T-cell (primary cell): ENCODE results near the gene SLCO3A1. TPM values are rescaled to one million over a fixed set of nuclear protein-coding genes. Genes with fewer than 3 reads are reported as not detected.
A peak's percentile ranks its signal among the peaks of the same experiment; 100 is the strongest.

ENCODE experiments used
- ATAC-seq, 4 experiments: fragments of 200-7000 bp in 3 of 4; fragments of 150-1000 bp in 1 of 4; cut with Tn5 transposase; replicated peaks in 1 of 4; 1 replicate in 3 of 4; 2 replicates in 1 of 4; pipeline ENCODE4 v1.10.0; 2021; ENCODE audit warnings: moderate library complexity in 3 of 4, mild to moderate bottlenecking in 2 of 4, moderate number of reproducible peaks in 1 of 4
- CTCF ChIA-PET, 2 donors: fragments of 300-600 bp; sonication (Branson Sonifier 250); formaldehyde crosslinking; loops; one replicate each; lab custom pipeline; 2022; ENCODE audit warnings: antibody characterized with exemption in 2 of 2; lab: Charles Lee
- POLR2A ChIA-PET, 2 donors: fragments of 300-600 bp; sonication (Branson Sonifier 250); formaldehyde crosslinking; loops; one replicate each; lab custom pipeline; 2022; ENCODE audit warnings: antibody characterized with exemption in 2 of 2; lab: Charles Lee
- DNase-seq, 35 experiments: peaks; one replicate each; pipeline versions ENCODE4 v3.0.0 to v3.0.0-alpha.2; 2013 to 2023
- H3K27ac ChIP-seq: one replicate; pipeline ENCODE4 v1.5.1; 2013; ENCODE audit warnings: low read length
- H3K27me3 ChIP-seq, 2 experiments: replicated peaks in 1 of 2; 1 replicate in 1 of 2; 2 replicates in 1 of 2; pipeline versions ENCODE4 v1.6.1 to v1.7.0; 2013; ENCODE audit warnings: low read length in 1 of 2, mixed read lengths in 1 of 2; ENCODE audit not compliant: control insufficient read depth in 2 of 2, insufficient read depth in 2 of 2; ENCODE audit errors: extremely low read depth in 1 of 2
- H3K36me3 ChIP-seq, 2 donors: 1 replicate in 1 of 2; 2 replicates in 1 of 2; pipeline versions ENCODE4 v1.6.1 to v1.7.0; 2013; ENCODE audit warnings: low read length in 1 of 2; ENCODE audit not compliant: control insufficient read depth in 2 of 2, insufficient read depth in 1 of 2; ENCODE audit errors: extremely low read depth in 1 of 2
- H3K4me1 ChIP-seq, 2 experiments: 1 replicate in 1 of 2; 2 replicates in 1 of 2; pipeline versions ENCODE4 v1.6.1 to v1.7.0; 2013; ENCODE audit warnings: low read length in 2 of 2, mixed read lengths in 1 of 2; ENCODE audit not compliant: insufficient read depth in 2 of 2, control insufficient read depth in 1 of 2; ENCODE audit errors: extremely low read depth in 1 of 2
- H3K4me3 ChIP-seq, 2 donors: 1 replicate in 1 of 2; 2 replicates in 1 of 2; pipeline versions ENCODE4 v1.5.1 to v1.7.0; 2013; ENCODE audit warnings: mild to moderate bottlenecking in 2 of 2, low read length in 1 of 2, moderate library complexity in 1 of 2; ENCODE audit not compliant: control insufficient read depth in 1 of 2; ENCODE audit errors: extremely low read depth in 1 of 2
- H3K9me3 ChIP-seq: 2 replicates; pipeline ENCODE4 v1.7.0; 2013
- H3K27ac Mint-ChIP-seq, 2 donors: one replicate each; pipeline ENCODE4 v1.8.0; 2020 to 2021; ENCODE audit warnings: mild to moderate bottlenecking in 2 of 2, mixed read lengths in 2 of 2
- H3K27me3 Mint-ChIP-seq, 2 donors: one replicate each; pipeline ENCODE4 v1.8.0; 2021 to 2022; ENCODE audit warnings: mixed read lengths in 2 of 2
- H3K36me3 Mint-ChIP-seq: one replicate; pipeline ENCODE4 v1.8.0; 2021; ENCODE audit warnings: mixed read lengths
- H3K4me1 Mint-ChIP-seq, 3 donors: one replicate each; pipeline ENCODE4 v1.8.0; 2020 to 2022; ENCODE audit warnings: mixed read lengths in 3 of 3, mild to moderate bottlenecking in 1 of 3
- H3K4me3 Mint-ChIP-seq, 3 donors: one replicate each; pipeline ENCODE4 v1.8.0; 2020 to 2022; ENCODE audit warnings: mild to moderate bottlenecking in 3 of 3, mixed read lengths in 3 of 3, moderate library complexity in 3 of 3
- H3K9me3 Mint-ChIP-seq, 3 donors: one replicate each; pipeline ENCODE4 v1.8.0; 2020 to 2022; ENCODE audit warnings: mixed read lengths in 3 of 3
- WGBS: methylation state at CpG from one replicate; pipeline ENCODE4 v1.1.5; 2013; ENCODE audit warnings: missing lambda C conversion rate; ENCODE audit not compliant: insufficient coverage; 5-methylcytosine and 5-hydroxymethylcytosine counted together
- total RNA-seq, 35 experiments: library from RNA in 6 of 35; stranded (reverse) in 6 of 35; fragments of 120-200 nt in 1 of 35; gene quantifications; one replicate each; pipeline versions ENCODE4 v1.2.1 to v1.2.4 and lab custom pipeline; 2013 to 2026

Gene SLCO3A1
- total RNA-seq, 5 donors from 2014 or later (not counting 1 experiment from before 2014, with no cell fraction given), result 26.2 to 52.2 (median 38.7) TPM

- no peak for DNase-seq
- Histone ChIP-seq H3K9me3 (no peaks in the 10 kb centered on the region), H3K27ac (no peak overlapping the region), H3K4me1 (peaks cover 0 to 5% of the 10 kb centered on the region in 2 experiments), H3K27me3 (peaks cover 0 to 3% of the 10 kb centered on the region in 2 experiments), H3K36me3 (peaks cover 4 to 16% of the 10 kb centered on the region in 2 donors), H3K4me3 (no peak overlapping the region)
- no peaks in the 10 kb centered on the region for H3K27me3 Mint-ChIP-seq
- 92% methylated on average over 5 of the region's 10 CpGs for WGBS
- H3K4me1 Mint-ChIP-seq, result peaks cover 6 to 24% (median 12%) of the 10 kb centered on the region in 3 donors
- no peak for ATAC-seq
- POLR2A ChIA-PET, result no interaction called here
- peak overlapping the region in 1 of 2 donors; percentile 45 for H3K27ac Mint-ChIP-seq
- H3K9me3 Mint-ChIP-seq, result no peaks in the 10 kb centered on the region
- CTCF ChIA-PET, result no interaction called here
- peaks cover 65% of the 10 kb centered on the region for H3K36me3 Mint-ChIP-seq
- H3K4me3 Mint-ChIP-seq, result no peak overlapping the region
These were observed 304.3 kb downstream of the SLCO3A1 start for GRCh38 chr15:92157666-92158298.

DNA sequence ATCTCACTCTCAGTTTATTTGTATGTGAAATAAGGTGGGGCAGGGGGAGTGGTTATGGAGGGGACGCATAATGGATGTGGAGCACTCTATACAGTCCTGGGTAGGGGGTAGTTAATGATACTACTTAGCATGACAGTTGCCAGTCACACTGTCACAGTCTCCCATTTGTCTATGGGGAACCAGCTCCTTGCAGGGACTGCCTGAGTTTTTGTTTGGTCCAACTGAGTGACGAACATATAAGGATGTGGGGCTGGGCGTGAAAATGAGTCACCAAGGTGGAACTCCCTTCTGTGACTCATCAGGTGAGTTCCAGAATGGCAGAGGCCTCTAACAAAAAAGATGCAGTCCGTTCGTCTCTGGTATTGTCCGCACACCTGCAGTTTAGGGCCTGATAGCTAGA lies 304.9 kb downstream of the SLCO3A1 start:
- ATAC-seq (peak; percentile 18 to 78 (median 40)), DNase-seq (peak in 6 of 35 experiments; percentile 1 to 28 (median 4))
- H3K9me3 Mint-ChIP-seq, result no peaks in the 10 kb centered on the region
- Histone ChIP-seq H3K27ac (no peak overlapping the region), H3K4me1 (peaks cover 0 to 5% of the 10 kb centered on the region in 2 experiments), H3K4me3 (no peak overlapping the region), H3K27me3 (peaks cover 0 to 3% of the 10 kb centered on the region in 2 experiments), H3K9me3 (no peaks in the 10 kb centered on the region), H3K36me3 (peaks cover 4 to 17% of the 10 kb centered on the region in 2 donors)
- H3K27ac Mint-ChIP-seq, result peak overlapping the region in 1 of 2 donors; percentile 5
- WGBS, result 88% methylated on average over 1 of the region's 6 CpGs
- no peaks in the 10 kb centered on the region for H3K27me3 Mint-ChIP-seq
- CTCF ChIA-PET, result no interaction called here
- peaks cover 63% of the 10 kb centered on the region for H3K36me3 Mint-ChIP-seq
- peaks cover 6 to 24% (median 12%) of the 10 kb centered on the region in 3 donors for H3K4me1 Mint-ChIP-seq
- POLR2A ChIA-PET, result no interaction called here
- H3K4me3 Mint-ChIP-seq, result no peak overlapping the region

- ATAC-seq (no peak), DNase-seq (no peak)
- H3K4me3 Mint-ChIP-seq, result no peak overlapping the region
- CTCF ChIA-PET, result no interaction called here
- no CpG with 5 or more reads among the region's 2 CpGs for WGBS
- H3K9me3 Mint-ChIP-seq, result no peaks in the 10 kb centered on the region
- H3K36me3 Mint-ChIP-seq, result peaks cover 62% of the 10 kb centered on the region
- H3K27me3 ChIP-seq, result peaks cover 0 to 3% of the 10 kb centered on the region in 2 experiments
- H3K27ac Mint-ChIP-seq, result no peak overlapping the region
- POLR2A ChIA-PET, result no interaction called here
- H3K4me1 ChIP-seq, result peaks cover 0 to 5% of the 10 kb centered on the region in 2 experiments
- H3K4me3 ChIP-seq, result no peak overlapping the region
- no peaks in the 10 kb centered on the region for H3K9me3 ChIP-seq
- H3K4me1 Mint-ChIP-seq, result peaks cover 6 to 26% (median 12%) of the 10 kb centered on the region in 3 donors
- H3K36me3 ChIP-seq, result peaks cover 4 to 18% of the 10 kb centered on the region in 2 donors
- H3K27me3 Mint-ChIP-seq, result no peaks in the 10 kb centered on the region
- H3K27ac ChIP-seq, result no peak overlapping the region
These were observed 306.0 kb downstream of the SLCO3A1 start for GRCh38 chr15:92159481-92159880.

DNA sequence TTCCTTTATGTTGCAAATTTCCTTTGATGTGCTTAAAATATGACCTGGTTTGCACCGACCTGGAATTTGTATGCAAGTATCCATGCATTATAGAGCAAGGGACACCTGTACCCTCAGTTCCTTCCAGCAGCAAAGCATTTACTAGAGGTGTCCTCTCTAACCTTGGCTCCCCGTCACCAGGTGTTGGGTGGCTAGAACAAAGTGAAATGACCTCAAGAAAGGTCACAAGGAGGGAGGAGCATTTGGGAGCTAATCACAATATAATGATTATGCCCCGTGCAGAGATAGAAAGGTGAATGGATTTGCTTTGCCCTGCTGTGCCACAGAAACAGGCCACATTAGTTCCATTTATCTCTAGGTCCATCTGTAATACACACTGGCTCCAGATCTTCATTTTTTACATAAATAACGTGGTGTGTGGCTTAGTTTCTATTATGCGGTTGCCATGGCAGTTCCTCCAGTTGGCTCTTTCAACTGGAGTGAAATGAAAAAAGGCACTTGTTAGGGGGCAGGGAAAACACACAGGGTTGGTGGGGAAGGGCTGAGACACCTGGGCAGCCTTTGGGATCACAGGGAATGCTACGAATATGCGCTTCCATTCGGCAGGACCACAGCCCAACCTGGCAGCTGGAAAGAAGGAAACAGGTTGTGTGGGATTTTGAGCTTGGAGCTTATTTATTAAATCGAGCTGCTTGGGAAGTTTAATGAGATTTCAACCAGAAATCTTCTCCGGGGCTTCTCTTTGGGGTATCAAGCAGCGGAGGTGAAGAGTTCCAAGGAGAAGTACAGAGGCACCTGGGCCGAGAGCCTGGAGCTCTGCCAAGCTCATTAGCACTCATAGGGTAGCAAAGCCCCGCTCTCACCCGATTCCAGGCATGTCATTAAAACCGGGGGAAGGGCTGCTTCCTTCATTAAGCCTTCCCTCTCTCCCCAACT lies 306.7 kb downstream of the SLCO3A1 start:
- peaks cover 0 to 19% of the 10 kb centered on the region in 2 donors for H3K36me3 ChIP-seq
- H3K4me3 ChIP-seq, result no peak overlapping the region
- DNase-seq (no peak), ATAC-seq (no peak)
- H3K27ac Mint-ChIP-seq, result no peak overlapping the region
- CTCF ChIA-PET, result no interaction called here
- H3K36me3 Mint-ChIP-seq, result peaks cover 62% of the 10 kb centered on the region
- peaks cover 0 to 5% of the 10 kb centered on the region in 2 experiments for H3K4me1 ChIP-seq
- no peaks in the 10 kb centered on the region for H3K9me3 Mint-ChIP-seq
- no peak overlapping the region for H3K4me3 Mint-ChIP-seq
- no peaks in the 10 kb centered on the region for H3K9me3 ChIP-seq
- no peak overlapping the region for H3K27ac ChIP-seq
- WGBS, result 92% methylated on average over 11 of the region's 15 CpGs
- no peaks in the 10 kb centered on the region for H3K27me3 Mint-ChIP-seq
- H3K27me3 ChIP-seq, result peaks cover 0 to 3% of the 10 kb centered on the region in 2 experiments
- POLR2A ChIA-PET, result no interaction called here
- peaks cover 6 to 26% (median 12%) of the 10 kb centered on the region in 3 donors for H3K4me1 Mint-ChIP-seq

DNA sequence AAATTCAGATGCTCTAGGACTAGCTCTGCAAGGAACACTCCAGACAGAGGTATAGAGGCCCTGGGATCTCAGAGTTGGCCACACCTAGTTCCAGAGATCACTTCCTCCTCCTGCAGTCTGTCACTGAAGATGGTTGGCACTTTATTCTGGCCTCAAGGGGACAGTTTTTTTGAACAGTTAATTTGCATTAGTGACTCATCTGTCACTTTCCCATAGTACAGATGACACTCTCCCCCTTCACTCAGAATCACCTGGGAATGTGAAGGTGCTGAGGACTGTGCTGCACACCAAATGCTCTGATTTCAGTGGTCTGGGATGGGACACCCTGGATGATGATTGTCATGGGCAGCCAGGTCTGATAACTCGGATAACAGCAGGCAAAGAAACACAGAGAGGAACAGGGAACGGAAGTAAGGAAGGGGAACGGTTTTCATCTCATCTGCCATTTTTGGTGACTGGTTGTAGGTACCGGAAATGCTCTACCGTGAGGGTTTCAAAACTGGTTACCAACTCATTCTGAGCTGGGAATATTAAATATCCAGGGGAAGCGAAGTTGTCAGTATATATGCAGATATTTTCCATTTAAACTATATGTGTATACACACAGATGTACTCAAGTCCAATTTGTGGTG lies 307.6 kb downstream of the SLCO3A1 start:
- H3K36me3 Mint-ChIP-seq, result peaks cover 64% of the 10 kb centered on the region
- peaks cover 0 to 5% of the 10 kb centered on the region in 2 experiments for H3K4me1 ChIP-seq
- POLR2A ChIA-PET, result no interaction called here
- DNase-seq, result no peak
- WGBS, result 100% methylated on average over 1 of the region's 6 CpGs
- H3K4me1 Mint-ChIP-seq, result peaks cover 6 to 26% (median 12%) of the 10 kb centered on the region in 3 donors
- H3K4me3 ChIP-seq, result no peak overlapping the region
- H3K4me3 Mint-ChIP-seq, result no peak overlapping the region
- no peaks in the 10 kb centered on the region for H3K9me3 ChIP-seq
- H3K27ac ChIP-seq, result no peak overlapping the region
- H3K9me3 Mint-ChIP-seq, result no peaks in the 10 kb centered on the region
- ATAC-seq, result peak in 1 of 4 experiments; percentile 9
- H3K27me3 ChIP-seq, result peaks cover 0 to 3% of the 10 kb centered on the region in 2 experiments
- H3K27ac Mint-ChIP-seq, result no peak overlapping the region
- CTCF ChIA-PET, result no interaction called here
- peaks cover 0 to 18% of the 10 kb centered on the region in 2 donors for H3K36me3 ChIP-seq
- H3K27me3 Mint-ChIP-seq, result no peaks in the 10 kb centered on the region

DNA sequence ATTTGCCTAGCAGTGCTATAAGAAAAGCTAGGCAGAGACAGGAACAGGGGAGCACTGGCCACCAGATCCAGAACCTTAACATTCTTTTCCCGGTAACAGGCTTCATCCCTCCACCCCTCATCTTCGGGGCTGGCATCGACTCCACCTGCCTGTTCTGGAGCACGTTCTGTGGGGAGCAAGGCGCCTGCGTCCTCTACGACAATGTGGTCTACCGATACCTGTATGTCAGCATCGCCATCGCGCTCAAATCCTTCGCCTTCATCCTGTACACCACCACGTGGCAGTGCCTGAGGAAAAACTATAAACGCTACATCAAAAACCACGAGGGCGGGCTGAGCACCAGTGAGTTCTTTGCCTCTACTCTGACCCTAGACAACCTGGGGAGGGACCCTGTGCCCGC lies 309.1 kb downstream of the SLCO3A1 start:
- H3K4me3 Mint-ChIP-seq, result no peak overlapping the region
- Histone ChIP-seq H3K4me3 (no peak overlapping the region), H3K4me1 (peaks cover 0 to 5% of the 10 kb centered on the region in 2 experiments), H3K27me3 (peaks cover 0 to 3% of the 10 kb centered on the region in 2 experiments), H3K36me3 (peaks cover 0 to 14% of the 10 kb centered on the region in 2 donors), H3K27ac (no peak overlapping the region), H3K9me3 (no peaks in the 10 kb centered on the region)
- H3K27me3 Mint-ChIP-seq, result no peaks in the 10 kb centered on the region
- H3K27ac Mint-ChIP-seq, result no peak overlapping the region
- H3K36me3 Mint-ChIP-seq, result peaks cover 71% of the 10 kb centered on the region
- ChIA-PET POLR2A (no interaction called here), CTCF (interaction anchor here in 1 of 2 donors (0.7 kb wide), 1 partner anchor 28 kb away, joined by 4 read pairs; no protein-coding TSS in a partner anchor)
- ATAC-seq (no peak), DNase-seq (no peak)
- H3K4me1 Mint-ChIP-seq, result peaks cover 6 to 26% (median 12%) of the 10 kb centered on the region in 3 donors
- no peaks in the 10 kb centered on the region for H3K9me3 Mint-ChIP-seq
- 88% methylated on average over 16 of the region's 17 CpGs for WGBS
